ENCODE results near the gene ADRA2C.
"Not testable (repeated sequence)": the region's sequence is repeated elsewhere in the genome, so short reads cannot be mapped to it uniquely, and the experiment has no call there.

Gene ADRA2C

GRCh38 chr4:3810111-3810680 is 44.0 kb downstream of the ADRA2C start:
- no peak for DNase-seq (ENCODE audit: extremely low read depth in 1 of 2, low read depth in 1 of 2)

- no peak for DNase-seq (ENCODE audit: extremely low read depth in 1 of 2, low read depth in 1 of 2)
These were observed 44.8 kb downstream of the ADRA2C start for GRCh38 chr4:3810796-3811485.

- DNase-seq (ENCODE audit: extremely low read depth in 1 of 2, low read depth in 1 of 2): no peak
These were observed 45.4 kb downstream of the ADRA2C start for GRCh38 chr4:3811621-3812020.

GRCh38 chr4:3812211-3812934 is 46.2 kb downstream of the ADRA2C start:
- no peak for DNase-seq (ENCODE audit: extremely low read depth in 1 of 2, low read depth in 1 of 2)

- DNase-seq (ENCODE audit: extremely low read depth in 1 of 2, low read depth in 1 of 2): no peak
These were observed 47.2 kb downstream of the ADRA2C start for GRCh38 chr4:3813151-3814052.

GRCh38 chr4:3814053-3814570 is 47.9 kb downstream of the ADRA2C start:
- DNase-seq (ENCODE audit: extremely low read depth in 1 of 2, low read depth in 1 of 2): no peak

- DNase-seq (ENCODE audit: extremely low read depth in 1 of 2, low read depth in 1 of 2): not testable (repeated sequence)
These were observed 48.7 kb downstream of the ADRA2C start for GRCh38 chr4:3814838-3815237.

GRCh38 chr4:3816256-3816825 is 50.2 kb downstream of the ADRA2C start:
- DNase-seq (ENCODE audit: extremely low read depth in 1 of 2, low read depth in 1 of 2): no peak

- DNase-seq (ENCODE audit: extremely low read depth in 1 of 2, low read depth in 1 of 2): no peak
These were observed 51.1 kb downstream of the ADRA2C start for GRCh38 chr4:3816983-3817960.
